Kidney (tissue), 14 donors: ENCODE data around the gene PUM1. TPM values are rescaled to one million over a fixed set of nuclear protein-coding genes. Genes with fewer than 3 reads are reported as not detected.

ENCODE experiments used
- DNase-seq, 5 donors: peaks; one replicate each; pipeline ENCODE4 v3.0.0-alpha.2; 2013 to 2020
- FAIRE-seq: peaks from 2 replicates; lab custom pipeline; 2012; peaks lifted over from hg19 to GRCh38; lab: Jason Lieb, UNC
- H3K27ac ChIP-seq, 2 donors: one replicate each; pipeline ENCODE4 v1.7.0; 2013; ENCODE audit warnings: low read depth in 2 of 2, low read length in 2 of 2, inconsistent platforms in 1 of 2
- H3K27me3 ChIP-seq: one replicate; pipeline ENCODE4 v1.7.1; 2013; ENCODE audit warnings: low read length, inconsistent platforms; ENCODE audit not compliant: control insufficient read depth, insufficient read depth
- H3K36me3 ChIP-seq, 3 donors: one replicate each; pipeline versions ENCODE4 v1.7.0 to v1.7.1; 2013; ENCODE audit warnings: low read length in 3 of 3, control low read depth in 1 of 3, inconsistent platforms in 1 of 3; ENCODE audit not compliant: insufficient read depth in 3 of 3, control insufficient read depth in 2 of 3
- H3K4me1 ChIP-seq, 3 donors: one replicate each; pipeline versions ENCODE4 v1.7.0 to v1.7.1; 2013; ENCODE audit warnings: low read length in 3 of 3, inconsistent platforms in 1 of 3, low read depth in 1 of 3; ENCODE audit not compliant: control insufficient read depth in 2 of 3, insufficient read depth in 2 of 3
- H3K4me3 ChIP-seq, 3 donors: one replicate each; pipeline versions ENCODE4 v1.7.0 to v1.8.1; 2013; ENCODE audit warnings: low read length in 3 of 3, control low read depth in 1 of 3, inconsistent platforms in 1 of 3
- H3K9ac ChIP-seq, 3 donors: one replicate each; pipeline versions ENCODE4 v1.7.0 to v1.7.1; 2013; ENCODE audit warnings: low read length in 3 of 3, control low read depth in 1 of 3, inconsistent platforms in 1 of 3
- H3K9me3 ChIP-seq, 3 donors: one replicate each; pipeline versions ENCODE4 v1.7.0 to v1.7.1; 2013; ENCODE audit warnings: low read length in 3 of 3, control low read depth in 1 of 3, inconsistent platforms in 1 of 3; ENCODE audit not compliant: control insufficient read depth in 2 of 3, insufficient read depth in 1 of 3
- CTCF ChIP-seq: IDR thresholded peaks from 3 replicates; pipeline ENCODE4 v1.5.1; 2012; ENCODE audit warnings: mild to moderate bottlenecking, moderate library complexity, borderline replicate concordance; ENCODE audit not compliant: insufficient read depth; ENCODE audit errors: extremely low read depth
- intact Hi-C: fragments of 100-400 bp; cut with DNase I; formaldehyde crosslinking; loops from one replicate; pipeline ENCODE4 v1.11.1; 2022
- polyA plus RNA-seq: library from polyadenylated mRNA; stranded (reverse); fragments of 350-450 nt; fragmentation: Illumina TruSeq; extraction: RNeasy Lipid Tissue Mini Kit (QIAGEN cat#74804); gene quantifications from one replicate; pipeline ENCODE4 v1.2.3, GENCODE V29; 2014; ENCODE audit warnings: low read depth, low replicate concordance; ENCODE audit not compliant: insufficient read depth
- total RNA-seq: library from RNA; stranded (reverse); fragmentation: NEBNext Ultra II Directional; extraction: Animal tissue kit (Norgen Biotek cat#: 25700); gene quantifications from one replicate; pipeline ENCODE4 v1.2.1, GENCODE V29; 2021
- donor health status: control.
- donor health status: control.
- donor health status: control.
- donor health status: control.
- donor health status: control.
- donor health status: DM: yes; HTN: yes; CAD: no.
- donor health status: Normal renal cell carcinoma (clear cell type).

PUM1 gene
- total and polyA plus RNA-seq, 2 donors from 2014 or later, result 19.1 to 150 TPM

GRCh38 chr1:31072304-31072746, 6.8 kb upstream of the PUM1 start:
- Histone ChIP-seq H3K9me3 (no peaks in the 10 kb centered on the region), H3K36me3 (no peaks in the 10 kb centered on the region), H3K9ac (no peak overlapping the region), H3K27me3 (no peaks in the 10 kb centered on the region), H3K4me1 (no peaks in the 10 kb centered on the region), H3K27ac (no peak overlapping the region), H3K4me3 (no peak overlapping the region)
- no peak for TF ChIP-seq CTCF
- no peak for DNase-seq
- no peak for FAIRE-seq
- intact Hi-C loops, result no loop called here

GRCh38 chr1:31069392-31069791, 3.9 kb upstream of the PUM1 start:
- no peaks in the 10 kb centered on the region for H3K27me3 ChIP-seq
- FAIRE-seq, result no peak
- no peak overlapping the region for H3K9ac ChIP-seq
- no peaks in the 10 kb centered on the region for H3K9me3 ChIP-seq
- no peak for DNase-seq
- TF ChIP-seq CTCF, result no peak
- no peaks in the 10 kb centered on the region for H3K4me1 ChIP-seq
- intact Hi-C loops, result no loop called here
- no peak overlapping the region for H3K27ac ChIP-seq
- no peak overlapping the region for H3K4me3 ChIP-seq
- H3K36me3 ChIP-seq, result no peaks in the 10 kb centered on the region

GRCh38 chr1:31064718-31065309, 703 bp downstream of the PUM1 start:
- TF ChIP-seq CTCF, result no peak
- Histone ChIP-seq H3K27ac (peak overlapping the region; percentile 97 to 98), H3K27me3 (no peaks in the 10 kb centered on the region), H3K9me3 (no peaks in the 10 kb centered on the region), H3K9ac (peak overlapping the region; percentile 93 to 100 (median 100)), H3K36me3 (no peaks in the 10 kb centered on the region), H3K4me3 (peak overlapping the region; percentile 77 to 96 (median 95)), H3K4me1 (peaks cover 0 to 7% (median 7%) of the 10 kb centered on the region in 3 donors)
- intact Hi-C loops, result no loop called here
- DNase-seq, result peak in 2 of 5 donors; percentile 39 to 41
- FAIRE-seq, result no peak
